Upper lobe of left lung (tissue), 4 donors: ENCODE measurements around the gene FOXL1.

Experiments
- EP300 ChIP-seq, 4 donors: sonication (generic); formaldehyde crosslinking; IDR thresholded peaks; one replicate each; pipeline ENCODE4 v1.5.1; 2017; ENCODE audit warnings: antibody characterized with exemption in 4 of 4, control low read depth in 2 of 4
- POLR2A ChIP-seq, 4 donors: fragments of 450-650 bp; IDR thresholded peaks; one replicate each; pipeline ENCODE4 v1.5.1; 2016 to 2017; ENCODE audit warnings: antibody characterized with exemption in 4 of 4, mild to moderate bottlenecking in 2 of 4
- POLR2AphosphoS5 ChIP-seq, 2 donors: sonication (generic); formaldehyde crosslinking; IDR thresholded peaks; one replicate each; pipeline ENCODE4 v1.5.1; 2017; ENCODE audit warnings: antibody characterized with exemption in 2 of 2
- TF ChIP-seq, protein P1 (sequence below), 6 experiments: fragments of 450-650 bp in 4 of 6; fragments of 200-600 bp in 2 of 6; sonication (generic) in 2 of 6; IDR thresholded peaks; one replicate each; pipeline ENCODE4 v1.5.1; 2016 to 2019; ENCODE audit warnings: antibody characterized with exemption in 6 of 6

- TF ChIP-seq, protein P1, sequence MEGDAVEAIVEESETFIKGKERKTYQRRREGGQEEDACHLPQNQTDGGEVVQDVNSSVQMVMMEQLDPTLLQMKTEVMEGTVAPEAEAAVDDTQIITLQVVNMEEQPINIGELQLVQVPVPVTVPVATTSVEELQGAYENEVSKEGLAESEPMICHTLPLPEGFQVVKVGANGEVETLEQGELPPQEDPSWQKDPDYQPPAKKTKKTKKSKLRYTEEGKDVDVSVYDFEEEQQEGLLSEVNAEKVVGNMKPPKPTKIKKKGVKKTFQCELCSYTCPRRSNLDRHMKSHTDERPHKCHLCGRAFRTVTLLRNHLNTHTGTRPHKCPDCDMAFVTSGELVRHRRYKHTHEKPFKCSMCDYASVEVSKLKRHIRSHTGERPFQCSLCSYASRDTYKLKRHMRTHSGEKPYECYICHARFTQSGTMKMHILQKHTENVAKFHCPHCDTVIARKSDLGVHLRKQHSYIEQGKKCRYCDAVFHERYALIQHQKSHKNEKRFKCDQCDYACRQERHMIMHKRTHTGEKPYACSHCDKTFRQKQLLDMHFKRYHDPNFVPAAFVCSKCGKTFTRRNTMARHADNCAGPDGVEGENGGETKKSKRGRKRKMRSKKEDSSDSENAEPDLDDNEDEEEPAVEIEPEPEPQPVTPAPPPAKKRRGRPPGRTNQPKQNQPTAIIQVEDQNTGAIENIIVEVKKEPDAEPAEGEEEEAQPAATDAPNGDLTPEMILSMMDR (IDR thresholded peaks at IDR 0.05) = no peak
- no peak for TF ChIP-seq EP300 (IDR thresholded peaks at IDR 0.05)
- TF ChIP-seq POLR2AphosphoS5 (IDR thresholded peaks at IDR 0.05) = no peak
- no peak for TF ChIP-seq POLR2A (IDR thresholded peaks at IDR 0.05)
These were observed 4.5 kb upstream of the FOXL1 start for GRCh38 chr16:86573646-86574508.
